ENCODE results near the gene ACCS.

ACCS gene

GRCh38 chr11:44072757-44073658 lies 6.9 kb downstream of the ACCS start:
- Histone ChIP-seq H3K27me3 (ENCODE audit: control insufficient read depth, insufficient read depth, low read length) (no peaks in the 10 kb centered on the region), H3K36me3 (ENCODE audit: control insufficient read depth, insufficient read depth, low read length) (no peaks in the 10 kb centered on the region)
- TF ChIP-seq, protein P1, sequence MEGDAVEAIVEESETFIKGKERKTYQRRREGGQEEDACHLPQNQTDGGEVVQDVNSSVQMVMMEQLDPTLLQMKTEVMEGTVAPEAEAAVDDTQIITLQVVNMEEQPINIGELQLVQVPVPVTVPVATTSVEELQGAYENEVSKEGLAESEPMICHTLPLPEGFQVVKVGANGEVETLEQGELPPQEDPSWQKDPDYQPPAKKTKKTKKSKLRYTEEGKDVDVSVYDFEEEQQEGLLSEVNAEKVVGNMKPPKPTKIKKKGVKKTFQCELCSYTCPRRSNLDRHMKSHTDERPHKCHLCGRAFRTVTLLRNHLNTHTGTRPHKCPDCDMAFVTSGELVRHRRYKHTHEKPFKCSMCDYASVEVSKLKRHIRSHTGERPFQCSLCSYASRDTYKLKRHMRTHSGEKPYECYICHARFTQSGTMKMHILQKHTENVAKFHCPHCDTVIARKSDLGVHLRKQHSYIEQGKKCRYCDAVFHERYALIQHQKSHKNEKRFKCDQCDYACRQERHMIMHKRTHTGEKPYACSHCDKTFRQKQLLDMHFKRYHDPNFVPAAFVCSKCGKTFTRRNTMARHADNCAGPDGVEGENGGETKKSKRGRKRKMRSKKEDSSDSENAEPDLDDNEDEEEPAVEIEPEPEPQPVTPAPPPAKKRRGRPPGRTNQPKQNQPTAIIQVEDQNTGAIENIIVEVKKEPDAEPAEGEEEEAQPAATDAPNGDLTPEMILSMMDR (IDR thresholded peaks at IDR 0.05), result no peak

DNA sequence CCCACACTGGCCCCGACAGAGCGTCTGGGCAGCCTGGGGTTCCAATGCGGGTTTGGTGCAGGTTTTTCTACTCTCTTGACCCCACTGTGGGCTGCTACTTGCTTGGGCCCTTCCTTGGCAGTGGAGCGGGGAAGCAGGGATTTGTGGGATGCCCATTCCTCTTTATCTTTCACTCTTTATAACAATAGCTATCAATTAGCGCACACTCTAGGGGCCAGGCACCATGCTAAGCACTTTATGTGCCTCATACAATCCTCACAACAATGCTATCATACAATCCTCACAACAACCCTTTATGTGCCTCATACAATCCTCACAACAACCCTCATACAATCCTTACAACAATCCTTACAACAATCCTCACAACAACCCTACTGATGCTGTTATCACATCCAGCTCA lies 12.7 kb downstream of the ACCS start:
- Histone ChIP-seq H3K4me3 (ENCODE audit: low read depth, low read length) (no peak overlapping the region), H3K4me1 (no peaks in the 10 kb centered on the region), H3K27ac (no peak overlapping the region), H3K36me3 (ENCODE audit: control insufficient read depth, insufficient read depth, low read length) (no peaks in the 10 kb centered on the region), H3K4me2 (ENCODE audit: low read length) (no peak overlapping the region), H3K79me2 (no peaks in the 10 kb centered on the region), H2AFZ (no peak overlapping the region), H3K27me3 (ENCODE audit: control insufficient read depth, insufficient read depth, low read length) (no peaks in the 10 kb centered on the region), H3K9ac (no peak overlapping the region), H3K9me3 (ENCODE audit: control insufficient read depth, low read length) (no peaks in the 10 kb centered on the region)
- TF ChIP-seq, protein P1 (IDR thresholded peaks at IDR 0.05), result no peak

More at GRCh38 chr11:44072757-44073658, 6.9 kb downstream of the ACCS start:
- Histone ChIP-seq H3K4me2 (ENCODE audit: low read length) (no peak overlapping the region), H3K4me3 (ENCODE audit: low read depth, low read length) (no peak overlapping the region), H3K79me2 (no peaks in the 10 kb centered on the region), H3K27ac (no peak overlapping the region), H3K9ac (no peak overlapping the region), H3K9me3 (ENCODE audit: control insufficient read depth, low read length) (no peaks in the 10 kb centered on the region), H2AFZ (no peak overlapping the region), H3K4me1 (no peaks in the 10 kb centered on the region)

GRCh38 chr11:44079376-44079775 lies 13.3 kb downstream of the ACCS start:
- TF ChIP-seq, protein P1 (IDR thresholded peaks at IDR 0.05), result no peak
- no peak overlapping the region for H3K27ac ChIP-seq
- H3K9me3 ChIP-seq (ENCODE audit: control insufficient read depth, low read length), result no peaks in the 10 kb centered on the region
- no peak overlapping the region for H3K4me3 ChIP-seq (ENCODE audit: low read depth, low read length)
- H3K4me1 ChIP-seq, result no peaks in the 10 kb centered on the region
- no peak overlapping the region for H3K9ac ChIP-seq
- no peak overlapping the region for H3K4me2 ChIP-seq (ENCODE audit: low read length)
- no peaks in the 10 kb centered on the region for H3K79me2 ChIP-seq
- no peak overlapping the region for H2AFZ ChIP-seq
- no peaks in the 10 kb centered on the region for H3K36me3 ChIP-seq (ENCODE audit: control insufficient read depth, insufficient read depth, low read length)
- no peaks in the 10 kb centered on the region for H3K27me3 ChIP-seq (ENCODE audit: control insufficient read depth, insufficient read depth, low read length)

DNA sequence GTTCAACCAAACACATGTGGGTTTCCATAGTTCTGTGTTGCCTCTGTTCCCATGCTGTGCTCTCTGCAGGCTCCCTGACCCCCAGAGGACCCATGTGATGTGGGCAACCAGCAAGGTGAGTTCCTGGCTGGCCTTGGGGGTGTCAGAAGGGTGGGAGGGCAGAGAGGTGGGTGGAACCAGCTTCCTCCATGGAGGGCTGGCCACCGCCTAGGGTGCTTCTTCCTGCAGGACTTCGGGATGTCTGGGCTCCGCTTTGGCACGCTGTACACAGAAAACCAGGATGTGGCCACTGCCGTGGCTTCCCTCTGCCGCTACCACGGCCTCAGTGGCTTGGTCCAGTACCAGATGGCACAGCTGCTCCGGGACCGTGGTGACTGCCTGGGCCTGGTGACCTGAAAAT lies 14.9 kb downstream of the ACCS start:
- no peaks in the 10 kb centered on the region for H3K4me1 ChIP-seq
- no peak overlapping the region for H3K27ac ChIP-seq
- no peaks in the 10 kb centered on the region for H3K79me2 ChIP-seq
- TF ChIP-seq, protein P1 (IDR thresholded peaks at IDR 0.05), result no peak
- H3K27me3 ChIP-seq (ENCODE audit: control insufficient read depth, insufficient read depth, low read length), result no peaks in the 10 kb centered on the region
- no peak overlapping the region for H2AFZ ChIP-seq
- H3K9me3 ChIP-seq (ENCODE audit: control insufficient read depth, low read length), result no peaks in the 10 kb centered on the region
- H3K4me2 ChIP-seq (ENCODE audit: low read length), result no peak overlapping the region
- H3K4me3 ChIP-seq (ENCODE audit: low read depth, low read length), result no peak overlapping the region
- no peak overlapping the region for H3K9ac ChIP-seq
- H3K36me3 ChIP-seq (ENCODE audit: control insufficient read depth, insufficient read depth, low read length), result no peaks in the 10 kb centered on the region

DNA sequence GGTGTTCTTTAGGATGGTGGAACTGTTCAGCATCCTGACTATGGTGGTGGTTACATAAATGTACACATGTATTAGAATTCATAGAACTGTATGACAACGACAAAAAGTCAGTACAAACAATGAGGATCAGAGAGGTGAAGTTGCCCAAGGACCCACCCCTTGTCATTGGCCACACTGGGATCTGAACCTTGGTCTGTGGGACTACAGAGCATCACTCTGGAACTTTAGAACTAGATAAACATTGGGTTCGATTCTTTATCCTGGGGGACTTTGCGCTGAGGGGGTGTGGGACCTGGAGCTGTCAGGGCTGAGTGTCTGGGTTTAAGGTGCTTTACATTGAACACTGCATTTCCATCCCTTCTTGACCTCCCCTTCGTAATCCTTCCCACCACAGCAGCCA lies 16.6 kb downstream of the ACCS start:
- H2AFZ ChIP-seq, result no peak overlapping the region
- H3K27me3 ChIP-seq (ENCODE audit: control insufficient read depth, insufficient read depth, low read length), result no peaks in the 10 kb centered on the region
- H3K79me2 ChIP-seq, result no peaks in the 10 kb centered on the region
- H3K4me1 ChIP-seq, result no peaks in the 10 kb centered on the region
- no peak overlapping the region for H3K4me3 ChIP-seq (ENCODE audit: low read depth, low read length)
- H3K4me2 ChIP-seq (ENCODE audit: low read length), result no peak overlapping the region
- no peaks in the 10 kb centered on the region for H3K36me3 ChIP-seq (ENCODE audit: control insufficient read depth, insufficient read depth, low read length)
- no peak overlapping the region for H3K9ac ChIP-seq
- H3K27ac ChIP-seq, result no peak overlapping the region
- TF ChIP-seq, protein P1 (IDR thresholded peaks at IDR 0.05), result no peak
- H3K9me3 ChIP-seq (ENCODE audit: control insufficient read depth, low read length), result no peaks in the 10 kb centered on the region
